ENCODE results near the gene GMDS. TPM values are rescaled to one million over a fixed set of nuclear protein-coding genes. Genes with fewer than 3 reads are reported as not detected.

The GMDS gene
- total and polyA plus RNA-seq, 2 of the 13 experiments (the other 11 are each of a cell fraction or from before 2014, with no cell fraction given), result 64.4 to 112 TPM

DNA sequence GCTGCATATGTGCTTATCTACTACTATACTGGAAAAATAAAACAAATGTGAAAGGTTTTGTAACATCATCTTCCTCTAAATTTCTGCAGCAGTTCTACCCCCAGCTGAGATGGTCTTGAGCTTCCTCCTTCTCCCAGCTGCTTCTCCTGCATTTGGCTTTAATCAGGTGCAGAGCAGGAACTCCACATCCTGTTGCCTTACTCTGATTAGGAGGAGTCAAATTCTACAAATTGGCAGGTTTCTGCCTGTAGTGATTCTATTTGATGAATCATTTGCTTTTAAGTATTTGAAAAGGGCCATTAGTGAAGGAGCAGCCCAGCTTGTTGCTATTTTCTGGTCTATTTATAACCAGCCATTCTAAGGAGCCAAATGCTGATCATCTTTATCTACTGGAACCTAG is 224.5 kb downstream of the GMDS start (continued):
- no peak for TF ChIP-seq JUND (CRISPR knock-in tag; IDR thresholded peaks at IDR 0.05)

- Histone ChIP-seq H3K4me2 (ENCODE audit: low read depth, low read length) (no peak overlapping the region), H3K27me3 (ENCODE audit: control insufficient read depth in 1 of 2, insufficient read depth in 2 of 2, low read length in 2 of 2) (no peaks in the 10 kb centered on the region), H3K9ac (ENCODE audit: insufficient read depth, low read depth, low read length) (no peak overlapping the region), H3K9me3 (ENCODE audit: low read length) (peaks cover 3% of the 10 kb centered on the region; the same call in 1 of the 2 replicates), H3K4me3 (replicated peaks in 1 of 3; ENCODE audit: insufficient read depth in 1 of 3, low read depth in 2 of 3, low read length in 3 of 3) (no peak overlapping the region), H4K20me1 (ENCODE audit: insufficient read depth, low read length) (no peaks in the 10 kb centered on the region), H3K27ac (ENCODE audit: extremely low read length, insufficient read depth, low read length) (no peak overlapping the region), H2AFZ (ENCODE audit: low read length) (no peak overlapping the region), H3K79me2 (ENCODE audit: insufficient read depth, low read length) (peaks cover 13% of the 10 kb centered on the region), H3K4me1 (ENCODE audit: insufficient read depth, low read length) (no peaks in the 10 kb centered on the region; the same call in 1 of the 2 replicates), H3K36me3 (replicated peaks in 1 of 2; ENCODE audit: control insufficient read depth in 1 of 2, insufficient read depth in 2 of 2, low read length in 2 of 2) (no peaks in the 10 kb centered on the region; a peak in 1 of 5 replicates)
- CTCF ChIA-PET (ENCODE audit: low intra/inter-chr PET ratio, low total read pairs), result no interaction called here
- no peak for TF ChIP-seq ZNF382 (CRISPR knock-in tag; IDR thresholded peaks at IDR 0.05; ENCODE audit: borderline replicate concordance)
- no peak for TF ChIP-seq ZNF362 (CRISPR knock-in tag; IDR thresholded peaks at IDR 0.05; ENCODE audit: borderline replicate concordance)
- TF ChIP-seq ATF7 (IDR thresholded peaks at IDR 0.05), result peak; percentile 92
- no peak for TF ChIP-seq ATF7 (CRISPR knock-in tag; IDR thresholded peaks at IDR 0.05)
- no peak for TF ChIP-seq KLF15 (CRISPR knock-in tag; IDR thresholded peaks at IDR 0.05; ENCODE audit: borderline replicate concordance)
- in situ Hi-C loops (cut with HindIII; ENCODE audit: extremely low pct_ligation_motif_present, low pct_unique_long_range_greater_than_20kb) (no loop called here), intact Hi-C loops (cut with micrococcal nuclease; ENCODE audit: unreplicated experiment) (no loop called here)
- ATAC-seq (no peak), DNase-seq (ENCODE audit: low spot score) (no peak), FAIRE-seq (no peak)
- no TSS peak for BruUV-seq (replicated peaks)
- POLR2A ChIA-PET, result no interaction called here
Measured at GRCh38 chr6:2019051-2019450, 226.4 kb downstream of the GMDS start.

DNA sequence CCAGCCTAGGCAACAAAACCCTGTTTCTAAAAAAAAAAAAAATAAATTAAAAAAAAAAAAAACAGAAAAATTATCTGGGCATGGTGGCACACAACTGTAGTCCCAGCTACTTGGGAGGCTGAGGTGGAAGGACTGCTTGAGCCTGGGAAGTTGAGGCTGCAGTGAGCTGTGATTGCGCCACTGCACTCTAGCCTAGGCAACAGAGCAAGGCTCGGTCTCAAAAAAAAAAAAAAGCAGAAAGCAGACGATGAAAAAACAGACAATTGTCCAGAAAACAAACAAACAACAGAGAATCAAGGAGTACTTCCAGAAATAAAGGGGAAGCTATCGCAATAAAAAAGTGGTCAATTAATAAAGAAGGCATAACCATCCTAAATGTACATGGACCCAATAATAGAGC is 229.4 kb downstream of the GMDS start:
- CTCF ChIA-PET (ENCODE audit: low intra/inter-chr PET ratio, low total read pairs), result no interaction called here
- H3K27me3 ChIP-seq (ENCODE audit: control insufficient read depth in 1 of 2, insufficient read depth in 2 of 2, low read length in 2 of 2), result no peaks in the 10 kb centered on the region
- H3K4me3 ChIP-seq (replicated peaks in 1 of 3; ENCODE audit: insufficient read depth in 1 of 3, low read depth in 2 of 3, low read length in 3 of 3), result no peak overlapping the region
- no TSS peak for BruUV-seq (replicated peaks)
- intact Hi-C loops (cut with micrococcal nuclease; ENCODE audit: unreplicated experiment), result no loop called here
- no peak overlapping the region for H3K9ac ChIP-seq (ENCODE audit: insufficient read depth, low read depth, low read length)
- H3K4me2 ChIP-seq (ENCODE audit: low read depth, low read length), result no peak overlapping the region
- no peaks in the 10 kb centered on the region; the same call in 1 of the 2 replicates for H3K4me1 ChIP-seq (ENCODE audit: insufficient read depth, low read length)
- ATAC-seq (no peak), FAIRE-seq (no peak), DNase-seq (ENCODE audit: low spot score) (no peak)
- no peaks in the 10 kb centered on the region for H4K20me1 ChIP-seq (ENCODE audit: insufficient read depth, low read length)
- peaks cover 3% of the 10 kb centered on the region; the same call in 1 of the 2 replicates for H3K9me3 ChIP-seq (ENCODE audit: low read length)
- peaks cover 9% of the 10 kb centered on the region for H3K79me2 ChIP-seq (ENCODE audit: insufficient read depth, low read length)
- no peak overlapping the region for H2AFZ ChIP-seq (ENCODE audit: low read length)
- no peak overlapping the region for H3K27ac ChIP-seq (ENCODE audit: extremely low read length, insufficient read depth, low read length)
- in situ Hi-C loops (cut with HindIII; ENCODE audit: extremely low pct_ligation_motif_present, low pct_unique_long_range_greater_than_20kb), result no loop called here
- POLR2A ChIA-PET, result no interaction called here
- H3K36me3 ChIP-seq (replicated peaks in 1 of 2; ENCODE audit: control insufficient read depth in 1 of 2, insufficient read depth in 2 of 2, low read length in 2 of 2), result no peaks in the 10 kb centered on the region; a peak in 3 of 5 replicates
- WGBS (ENCODE audit: low lambda C conversion rate), result 68% methylated on average over 4 of the region's 4 CpGs
- TF ChIP-seq ZNF362 (CRISPR knock-in tag; IDR thresholded peaks at IDR 0.05; ENCODE audit: borderline replicate concordance) (0 out of 2 replicates have a peak, but pooled peaks have one; percentile 31), ZNF263 (CRISPR knock-in tag; IDR thresholded peaks at IDR 0.05) (no peak), ZNF770 (CRISPR knock-in tag; IDR thresholded peaks at IDR 0.05) (peak; percentile 47; the same call in 1 of the 2 replicates), FOSL2 (CRISPR knock-in tag; IDR thresholded peaks at IDR 0.05) (no peak), HDAC2 (CRISPR knock-in tag; IDR thresholded peaks at IDR 0.05) (no peak), HOXA5 (CRISPR knock-in tag; IDR thresholded peaks at IDR 0.05) (no peak), ZNF282 (IDR thresholded peaks at IDR 0.05; ENCODE audit: partially characterized antibody) (no peak), RELA (CRISPR knock-in tag; IDR thresholded peaks at IDR 0.05) (no peak), MAF1 (CRISPR knock-in tag; IDR thresholded peaks at IDR 0.05; ENCODE audit: borderline replicate concordance) (no peak)
